Bronchial epithelial cell (primary cell): ENCODE data around the gene SMOC1. TPM values are rescaled to one million over a fixed set of nuclear protein-coding genes. Genes with fewer than 3 reads are reported as not detected.

Experiments used
- DNase-seq: peaks from one replicate; pipeline ENCODE4 v3.0.0-alpha.2; 2010; ENCODE audit warnings: low read depth
- FAIRE-seq: peaks from 2 replicates; lab custom pipeline; 2011; peaks lifted over from hg19 to GRCh38; lab: Jason Lieb, UNC
- H3K27me3 ChIP-seq: 2 replicates; pipeline ENCODE4 v1.5.1; 2011; ENCODE audit warnings: low read length; ENCODE audit not compliant: control insufficient read depth, insufficient read depth
- H3K36me3 ChIP-seq: 2 replicates; pipeline ENCODE4 v1.5.1; 2011; ENCODE audit warnings: low read length; ENCODE audit not compliant: control insufficient read depth, insufficient read depth
- H3K4me3 ChIP-seq: 2 replicates; pipeline ENCODE4 v1.5.1; 2011; ENCODE audit warnings: mild to moderate bottlenecking, low read depth, low read length, control low read depth
- CTCF ChIP-seq: IDR thresholded peaks from 2 replicates; pipeline ENCODE4 v1.5.1; 2011; ENCODE audit warnings: mild to moderate bottlenecking, moderate library complexity, low read length, control low read depth, inconsistent platforms; ENCODE audit not compliant: insufficient read depth, severe bottlenecking
- total RNA-seq: library from RNA; depleted of rRNA; stranded (reverse); fragments of >200 nt; gene quantifications from 2 replicates; pipeline ENCODE4 v1.2.1, GENCODE V29; 2014

Gene SMOC1, protein sequence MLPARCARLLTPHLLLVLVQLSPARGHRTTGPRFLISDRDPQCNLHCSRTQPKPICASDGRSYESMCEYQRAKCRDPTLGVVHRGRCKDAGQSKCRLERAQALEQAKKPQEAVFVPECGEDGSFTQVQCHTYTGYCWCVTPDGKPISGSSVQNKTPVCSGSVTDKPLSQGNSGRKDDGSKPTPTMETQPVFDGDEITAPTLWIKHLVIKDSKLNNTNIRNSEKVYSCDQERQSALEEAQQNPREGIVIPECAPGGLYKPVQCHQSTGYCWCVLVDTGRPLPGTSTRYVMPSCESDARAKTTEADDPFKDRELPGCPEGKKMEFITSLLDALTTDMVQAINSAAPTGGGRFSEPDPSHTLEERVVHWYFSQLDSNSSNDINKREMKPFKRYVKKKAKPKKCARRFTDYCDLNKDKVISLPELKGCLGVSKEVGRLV
- 10.8 and 16.3 TPM in 2 replicates for total RNA-seq

GRCh38 chr14:69879175-69880043 lies at the start of gene SMOC1:
SMOC1 (plus strand) TSS chr14:69879416; CDS start chr14:69879679, 263 bp downstream.
- no peak for FAIRE-seq
- H3K27me3 ChIP-seq = peaks cover 3% of the 10 kb centered on the region
- no peaks in the 10 kb centered on the region for H3K36me3 ChIP-seq
- peak; percentile 55 for DNase-seq
- H3K4me3 ChIP-seq = peak within 1 kb of the TSS; percentile 45
- no peak for TF ChIP-seq CTCF

DNA sequence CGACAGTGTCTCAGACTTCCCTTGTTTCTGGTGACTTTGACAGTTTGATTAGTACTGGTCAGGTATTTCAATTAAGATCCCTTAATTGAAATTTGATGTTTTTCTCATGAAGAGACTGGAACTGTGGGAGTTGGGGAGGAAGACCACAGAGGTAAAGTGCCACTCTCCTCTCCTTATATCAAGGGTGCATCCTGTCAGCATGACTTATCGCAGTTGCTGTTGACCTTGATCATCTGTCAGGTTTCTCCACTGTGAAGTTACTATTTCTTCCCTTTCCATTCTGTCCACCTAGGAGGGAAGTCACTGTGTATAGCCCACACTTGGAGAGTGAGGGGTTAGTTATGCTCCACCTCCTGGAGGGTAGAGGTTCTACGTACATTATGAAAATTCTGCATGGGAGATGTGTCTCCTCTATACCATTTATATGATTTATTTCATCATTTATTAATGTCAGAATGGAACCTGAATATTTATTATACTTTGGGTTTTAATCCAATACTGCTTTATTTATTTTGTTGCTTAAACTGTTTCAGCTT lies 40.3 kb upstream of the SMOC1 start:
- Histone ChIP-seq H3K36me3 (no peaks in the 10 kb centered on the region), H3K4me3 (no peak overlapping the region), H3K27me3 (peaks cover 4% of the 10 kb centered on the region)
- DNase-seq (no peak), FAIRE-seq (peak; percentile 23)
- TF ChIP-seq CTCF = no peak

GRCh38 chr14:69839661-69840060 lies 39.6 kb upstream of the SMOC1 start:
- DNase-seq (no peak), FAIRE-seq (peak; percentile 96)
- Histone ChIP-seq H3K36me3 (no peaks in the 10 kb centered on the region), H3K27me3 (peaks cover 4% of the 10 kb centered on the region), H3K4me3 (no peak overlapping the region)
- TF ChIP-seq CTCF = no peak

- Histone ChIP-seq H3K4me3 (no peak overlapping the region), H3K27me3 (peaks cover 4% of the 10 kb centered on the region), H3K36me3 (no peaks in the 10 kb centered on the region)
- TF ChIP-seq CTCF = no peak
- no peak for DNase-seq
- no peak for FAIRE-seq
These were observed 37.6 kb upstream of the SMOC1 start for GRCh38 chr14:69841656-69842055.

- H3K36me3 ChIP-seq = no peaks in the 10 kb centered on the region
- DNase-seq = no peak
- no peak for TF ChIP-seq CTCF
- no peak overlapping the region for H3K4me3 ChIP-seq
- peaks cover 4% of the 10 kb centered on the region for H3K27me3 ChIP-seq
- FAIRE-seq = no peak
These were observed 36.4 kb upstream of the SMOC1 start for GRCh38 chr14:69842686-69843420.
